Measurements from ENCODE around the gene MAMDC2.

The MAMDC2 gene

DNA sequence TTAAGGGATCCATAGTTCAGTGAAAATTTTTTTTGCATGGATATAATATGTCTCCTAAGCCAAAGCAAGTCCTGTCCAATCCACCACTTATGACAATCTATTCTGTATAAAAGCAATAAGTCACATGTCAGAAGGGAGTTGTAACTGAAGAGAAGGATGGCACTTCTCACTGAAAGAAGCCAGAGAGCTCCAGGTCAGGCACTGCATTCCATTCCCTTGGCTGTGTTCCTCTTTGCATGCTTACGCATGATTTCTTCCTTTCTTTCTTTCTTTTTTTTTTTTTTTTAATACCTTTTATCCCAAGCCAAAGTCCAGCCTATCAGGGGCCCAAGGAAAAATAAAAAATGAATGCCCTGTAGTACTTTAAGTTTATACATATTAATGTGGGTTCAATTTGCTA is 39.8 kb downstream of the MAMDC2 start:
- Mint-ChIP-seq H3K4me1 (peaks cover 24% of the 10 kb centered on the region), H3K27ac (no peak overlapping the region), H3K4me3 (no peak overlapping the region), H3K27me3 (ENCODE audit: low read depth) (no peaks in the 10 kb centered on the region), H3K36me3 (ENCODE audit: low read depth) (no peaks in the 10 kb centered on the region), H3K9me3 (no peaks in the 10 kb centered on the region)
- TF ChIP-seq, protein P1, sequence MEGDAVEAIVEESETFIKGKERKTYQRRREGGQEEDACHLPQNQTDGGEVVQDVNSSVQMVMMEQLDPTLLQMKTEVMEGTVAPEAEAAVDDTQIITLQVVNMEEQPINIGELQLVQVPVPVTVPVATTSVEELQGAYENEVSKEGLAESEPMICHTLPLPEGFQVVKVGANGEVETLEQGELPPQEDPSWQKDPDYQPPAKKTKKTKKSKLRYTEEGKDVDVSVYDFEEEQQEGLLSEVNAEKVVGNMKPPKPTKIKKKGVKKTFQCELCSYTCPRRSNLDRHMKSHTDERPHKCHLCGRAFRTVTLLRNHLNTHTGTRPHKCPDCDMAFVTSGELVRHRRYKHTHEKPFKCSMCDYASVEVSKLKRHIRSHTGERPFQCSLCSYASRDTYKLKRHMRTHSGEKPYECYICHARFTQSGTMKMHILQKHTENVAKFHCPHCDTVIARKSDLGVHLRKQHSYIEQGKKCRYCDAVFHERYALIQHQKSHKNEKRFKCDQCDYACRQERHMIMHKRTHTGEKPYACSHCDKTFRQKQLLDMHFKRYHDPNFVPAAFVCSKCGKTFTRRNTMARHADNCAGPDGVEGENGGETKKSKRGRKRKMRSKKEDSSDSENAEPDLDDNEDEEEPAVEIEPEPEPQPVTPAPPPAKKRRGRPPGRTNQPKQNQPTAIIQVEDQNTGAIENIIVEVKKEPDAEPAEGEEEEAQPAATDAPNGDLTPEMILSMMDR (IDR thresholded peaks at IDR 0.05; ENCODE audit: unreplicated experiment in 3 of 3), result no peak

DNA sequence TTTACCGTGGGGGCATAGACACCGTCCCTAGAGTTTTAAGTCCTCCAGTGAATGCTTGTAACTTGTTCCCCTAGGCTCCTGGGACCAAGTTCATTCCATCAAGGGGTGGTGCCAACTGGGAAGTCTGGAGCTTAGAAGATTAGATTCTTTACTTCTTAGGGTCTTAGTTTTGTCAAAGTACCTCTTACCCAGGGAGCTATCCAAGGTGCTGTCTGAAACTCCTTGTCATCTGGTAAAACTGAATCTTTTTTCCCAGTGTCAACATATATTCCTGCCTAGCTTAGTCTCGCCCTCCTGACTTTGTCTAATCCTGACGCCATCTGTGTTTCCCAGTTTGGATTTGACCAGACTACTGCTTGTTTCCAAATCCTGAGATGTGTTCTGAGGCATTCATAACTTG is 41.6 kb downstream of the MAMDC2 start:
- H3K4me1 Mint-ChIP-seq, result peaks cover 27% of the 10 kb centered on the region
- H3K27ac Mint-ChIP-seq, result no peak overlapping the region
- H3K4me3 Mint-ChIP-seq, result no peak overlapping the region
- TF ChIP-seq, protein P1 (IDR thresholded peaks at IDR 0.05; ENCODE audit: unreplicated experiment in 3 of 3), result no peak
- H3K36me3 Mint-ChIP-seq (ENCODE audit: low read depth), result no peaks in the 10 kb centered on the region
- H3K27me3 Mint-ChIP-seq (ENCODE audit: low read depth), result no peaks in the 10 kb centered on the region
- H3K9me3 Mint-ChIP-seq, result no peaks in the 10 kb centered on the region

DNA sequence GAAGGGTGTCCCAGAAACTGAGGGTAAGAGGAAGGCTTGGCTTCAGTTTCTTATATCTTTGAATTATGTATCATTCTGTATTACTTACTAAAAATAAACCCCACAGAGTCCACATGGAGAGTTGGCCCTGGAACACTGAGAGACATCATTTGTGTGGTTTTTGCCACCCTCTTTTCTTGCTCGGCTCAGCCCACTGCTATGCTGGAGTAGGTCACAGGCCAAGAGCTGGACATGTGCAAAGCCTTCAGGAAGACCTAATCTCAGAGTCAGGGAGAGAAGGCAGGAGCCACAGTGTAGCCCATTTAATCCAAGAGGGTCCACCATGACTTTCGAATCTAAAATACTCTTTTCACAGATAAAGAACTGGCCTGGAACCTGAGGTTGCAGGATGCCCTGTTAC is 47.5 kb downstream of the MAMDC2 start:
- Mint-ChIP-seq H3K36me3 (ENCODE audit: low read depth) (no peaks in the 10 kb centered on the region), H3K4me1 (peaks cover 18% of the 10 kb centered on the region), H3K27ac (no peak overlapping the region), H3K27me3 (ENCODE audit: low read depth) (no peaks in the 10 kb centered on the region), H3K4me3 (no peak overlapping the region), H3K9me3 (no peaks in the 10 kb centered on the region)
- TF ChIP-seq, protein P1 (IDR thresholded peaks at IDR 0.05; ENCODE audit: unreplicated experiment in 3 of 3), result no peak

DNA sequence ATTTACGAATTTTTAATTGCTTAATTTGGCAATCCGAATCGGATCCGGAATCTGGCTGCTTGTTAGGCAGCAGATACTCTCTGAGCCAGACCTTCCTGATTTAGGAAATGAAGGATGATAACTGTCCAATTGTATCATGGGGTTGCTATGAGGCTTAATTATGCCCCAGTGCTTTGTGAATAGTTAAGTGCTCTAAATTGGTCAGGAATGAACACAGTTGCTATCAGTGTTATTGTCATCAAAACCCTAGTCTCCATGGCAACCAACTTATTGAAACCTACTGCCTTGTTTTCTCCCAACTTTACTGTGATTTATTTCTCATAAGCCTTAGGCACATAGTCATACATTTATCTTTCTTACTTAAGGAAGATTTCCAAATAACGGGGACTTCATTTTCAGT is 47.9 kb downstream of the MAMDC2 start:
- H3K4me3 Mint-ChIP-seq, result no peak overlapping the region
- peaks cover 14% of the 10 kb centered on the region for H3K4me1 Mint-ChIP-seq
- H3K27me3 Mint-ChIP-seq (ENCODE audit: low read depth), result no peaks in the 10 kb centered on the region
- H3K9me3 Mint-ChIP-seq, result no peaks in the 10 kb centered on the region
- no peak overlapping the region for H3K27ac Mint-ChIP-seq
- no peaks in the 10 kb centered on the region for H3K36me3 Mint-ChIP-seq (ENCODE audit: low read depth)
- TF ChIP-seq, protein P1 (IDR thresholded peaks at IDR 0.05; ENCODE audit: unreplicated experiment in 3 of 3), result no peak

DNA sequence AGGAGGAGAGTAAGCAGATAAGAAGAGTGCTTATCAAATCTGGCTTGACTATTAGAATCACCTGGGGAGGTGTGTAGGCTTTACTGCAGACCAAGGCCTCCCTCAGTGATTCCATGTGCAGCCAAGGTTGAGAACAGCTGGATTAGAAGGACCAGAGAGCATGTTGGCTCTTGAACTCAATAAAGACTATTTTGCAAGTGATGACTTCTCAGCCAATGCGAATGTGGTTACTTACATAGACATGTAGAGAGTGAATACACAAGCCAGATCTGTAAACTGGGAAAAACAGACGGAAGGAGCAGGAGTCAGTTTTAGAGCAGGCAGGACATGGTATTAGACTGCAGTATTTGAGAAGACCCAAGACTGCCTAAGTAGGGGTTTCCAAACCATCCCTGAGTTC is 48.5 kb downstream of the MAMDC2 start:
- TF ChIP-seq, protein P1 (IDR thresholded peaks at IDR 0.05; ENCODE audit: unreplicated experiment in 3 of 3), result no peak
- no peak overlapping the region for H3K4me3 Mint-ChIP-seq
- H3K27me3 Mint-ChIP-seq (ENCODE audit: low read depth), result no peaks in the 10 kb centered on the region
- H3K4me1 Mint-ChIP-seq, result peaks cover 18% of the 10 kb centered on the region
- no peak overlapping the region for H3K27ac Mint-ChIP-seq
- H3K36me3 Mint-ChIP-seq (ENCODE audit: low read depth), result no peaks in the 10 kb centered on the region
- no peaks in the 10 kb centered on the region for H3K9me3 Mint-ChIP-seq

DNA sequence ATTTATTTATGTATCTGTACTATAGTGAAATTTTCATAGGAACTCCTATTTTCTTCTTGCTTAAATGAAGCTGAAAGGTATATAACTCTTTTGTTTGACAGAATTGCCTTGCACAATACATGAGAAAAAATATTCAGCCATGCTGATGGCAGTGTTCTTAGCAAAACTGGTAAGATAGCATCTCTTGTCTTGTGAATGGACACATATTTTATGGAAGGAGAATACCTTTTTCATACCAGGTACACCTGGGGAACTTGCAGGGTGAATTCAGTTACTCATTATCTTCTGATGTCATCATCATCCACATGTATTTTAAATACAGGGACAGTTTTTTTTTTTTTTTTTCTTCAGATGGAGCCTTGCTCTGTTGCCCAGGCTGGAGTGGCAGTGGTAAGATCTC is 49.4 kb downstream of the MAMDC2 start:
- Mint-ChIP-seq H3K27ac (no peak overlapping the region), H3K4me3 (no peak overlapping the region), H3K27me3 (ENCODE audit: low read depth) (no peaks in the 10 kb centered on the region), H3K4me1 (peaks cover 18% of the 10 kb centered on the region), H3K36me3 (ENCODE audit: low read depth) (no peaks in the 10 kb centered on the region), H3K9me3 (no peaks in the 10 kb centered on the region)
- TF ChIP-seq, protein P1 (IDR thresholded peaks at IDR 0.05; ENCODE audit: unreplicated experiment in 3 of 3), result no peak

All from nephron (organoid).